Right renal cortex interstitium (tissue), 3 donors: Measurements from ENCODE around the gene MAD1L1. TPM values are rescaled to one million over a fixed set of nuclear protein-coding genes. Genes with fewer than 3 reads are reported as not detected.

Experiments
- DNase-seq, 3 donors: peaks; one replicate each; pipeline ENCODE4 v3.0.0-alpha.2; 2013; ENCODE audit warnings: low read depth in 3 of 3, low spot score in 2 of 3
- polyA plus RNA-seq, 3 donors: library from polyadenylated mRNA; unstranded; fragments of 120-200 nt; gene quantifications; one replicate each; pipeline ENCODE4 v1.2.1, GENCODE V29; 2013; ENCODE audit not compliant: insufficient read length in 3 of 3

Gene MAD1L1
- polyA plus RNA-seq, 3 donors: 22.9 to 26.0 (median 25.1) TPM

DNA sequence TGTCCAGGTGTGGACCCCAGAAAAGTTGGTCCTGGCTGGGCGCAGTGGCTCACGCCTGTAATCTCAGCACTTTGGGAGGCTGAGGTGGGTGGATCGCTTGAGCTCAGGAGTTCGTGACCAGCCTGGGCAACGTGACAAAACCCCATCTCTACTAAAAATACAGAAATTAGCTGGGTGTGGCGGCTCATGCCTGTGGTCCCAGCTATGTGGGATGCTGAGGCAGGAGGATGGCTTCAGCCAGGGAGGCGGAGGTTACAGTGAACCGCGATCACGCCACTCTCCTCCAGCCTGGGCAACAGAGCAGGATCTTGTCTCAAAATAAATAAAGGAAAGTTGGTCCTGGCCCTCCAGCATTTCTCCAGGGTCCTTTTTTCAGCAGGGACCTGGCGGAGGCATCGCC, 10.7 kb upstream of the MAD1L1 start:
- no peak for DNase-seq

DNA sequence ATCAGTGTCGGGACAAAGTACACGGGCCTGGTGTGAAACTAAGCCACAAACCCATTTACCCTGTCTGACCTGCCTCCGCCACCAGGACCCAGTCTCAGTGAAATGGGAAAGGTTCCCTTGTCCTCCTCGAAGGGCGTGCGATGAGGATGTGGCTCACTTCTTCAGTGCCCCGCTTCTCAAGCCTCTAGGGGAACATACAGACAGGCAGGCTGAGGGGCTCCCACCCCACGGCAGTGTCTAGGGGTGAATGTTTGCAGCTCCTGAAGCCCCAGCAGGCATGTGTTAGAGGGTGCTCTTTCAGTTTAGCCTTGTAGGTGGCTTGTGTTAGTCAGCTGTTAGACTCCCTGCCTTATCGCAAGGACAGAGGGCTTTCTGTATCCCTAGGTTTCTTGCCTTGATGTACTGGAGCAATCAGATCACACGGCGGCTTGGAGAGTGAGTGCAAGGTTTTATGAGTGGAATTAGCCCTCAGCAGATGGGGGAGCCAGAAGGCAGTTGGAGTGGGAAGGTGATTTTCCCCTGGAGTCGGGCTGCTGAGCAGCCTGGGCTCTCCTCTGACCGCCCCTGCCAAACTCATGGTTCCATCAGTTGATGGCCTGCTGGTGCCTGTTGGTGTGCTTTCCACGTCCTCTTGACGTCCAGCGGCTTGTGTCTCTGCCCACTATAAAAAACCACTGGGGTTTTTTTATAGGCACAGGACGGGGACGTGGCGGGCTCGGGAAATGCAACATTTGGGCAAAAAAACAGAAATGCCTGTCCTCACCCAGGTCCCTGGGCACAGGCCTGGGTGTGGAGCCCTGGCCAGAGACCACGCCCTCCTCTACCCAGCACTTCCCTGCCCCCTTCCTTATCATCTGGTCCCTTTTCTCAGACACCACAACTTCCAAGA, 10.0 kb upstream of the MAD1L1 start:
- no peak for DNase-seq

DNA sequence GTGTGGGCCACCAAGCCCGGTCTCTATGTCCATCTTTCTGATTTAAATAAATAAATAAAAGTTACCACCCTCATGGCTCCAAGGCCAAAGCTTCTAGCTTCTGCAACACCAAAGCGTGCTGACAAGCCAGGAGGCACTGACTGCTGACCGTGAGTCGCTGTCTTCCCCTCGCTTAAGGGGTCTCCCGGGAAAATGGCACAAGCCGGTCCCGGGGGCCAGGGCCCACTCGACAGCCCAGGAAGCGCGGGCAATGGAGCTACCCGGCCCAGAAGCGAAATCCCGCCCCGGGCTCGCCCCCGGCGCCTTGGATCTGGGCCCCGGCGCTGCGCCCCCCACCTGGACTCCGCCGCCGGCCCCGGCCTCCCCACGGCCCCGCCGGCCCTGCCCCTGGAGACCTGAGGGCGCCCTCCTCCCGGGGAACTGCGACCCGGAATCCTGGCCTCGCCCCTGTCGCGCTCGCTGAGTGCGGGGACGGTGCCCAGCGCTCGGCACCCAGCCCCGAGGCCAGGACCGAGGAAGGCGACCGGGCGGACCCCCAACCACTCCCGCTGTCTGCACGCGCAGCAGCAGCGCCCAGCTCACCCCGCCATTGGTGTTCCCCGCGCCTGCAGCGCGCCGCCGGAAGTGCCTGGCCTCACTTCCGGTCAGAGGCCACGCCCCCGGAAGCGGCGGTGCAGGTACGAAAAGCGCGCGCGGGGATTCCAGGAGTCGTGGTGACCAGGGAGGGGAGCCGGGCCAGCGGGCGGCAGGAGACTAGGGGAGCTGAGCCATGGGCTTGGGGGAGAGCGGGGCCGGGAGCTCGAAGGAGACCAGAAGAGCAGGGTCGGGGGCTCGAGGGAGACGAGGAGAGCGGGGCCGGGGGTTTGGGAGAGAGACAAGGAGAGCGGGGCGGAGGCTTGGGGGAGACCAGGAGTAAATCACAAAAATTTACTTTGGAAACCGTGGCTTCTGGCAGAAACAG, 9.1 kb upstream of the MAD1L1 start, which contains the start of the genes MRM2 and NUDT1:
TSS of gene MRM2 (minus strand) at position 626 of the 961 bp plus-strand sequence. CDS start at position 590, 36 bp downstream.
TSS of gene NUDT1 (plus strand) at position 647 of the 961 bp plus-strand sequence. CDS start 2,349 bp downstream, outside the sequence.
- DNase-seq: peak; percentile 43 to 76 (median 60)

DNA sequence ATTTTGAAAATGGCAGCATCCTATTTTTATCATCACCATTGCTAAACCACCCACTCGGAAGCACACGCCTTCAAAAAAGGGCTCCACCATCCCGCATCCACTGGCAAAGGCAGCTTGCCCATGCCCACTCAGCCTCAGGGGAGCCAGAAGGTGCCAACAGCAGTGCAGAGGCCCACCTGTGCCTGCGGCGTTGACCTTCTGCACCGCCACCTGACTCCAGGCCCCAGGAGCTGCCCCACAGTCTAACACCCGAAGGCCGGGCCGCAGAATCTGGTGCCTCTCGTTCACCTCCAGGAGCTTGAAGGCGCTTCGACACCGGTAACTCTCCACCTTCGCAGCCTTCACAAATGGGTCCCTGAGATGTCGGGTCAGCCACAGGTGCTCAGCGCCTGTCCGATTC, 6.5 kb upstream of the MAD1L1 start:
- DNase-seq: no peak

DNA sequence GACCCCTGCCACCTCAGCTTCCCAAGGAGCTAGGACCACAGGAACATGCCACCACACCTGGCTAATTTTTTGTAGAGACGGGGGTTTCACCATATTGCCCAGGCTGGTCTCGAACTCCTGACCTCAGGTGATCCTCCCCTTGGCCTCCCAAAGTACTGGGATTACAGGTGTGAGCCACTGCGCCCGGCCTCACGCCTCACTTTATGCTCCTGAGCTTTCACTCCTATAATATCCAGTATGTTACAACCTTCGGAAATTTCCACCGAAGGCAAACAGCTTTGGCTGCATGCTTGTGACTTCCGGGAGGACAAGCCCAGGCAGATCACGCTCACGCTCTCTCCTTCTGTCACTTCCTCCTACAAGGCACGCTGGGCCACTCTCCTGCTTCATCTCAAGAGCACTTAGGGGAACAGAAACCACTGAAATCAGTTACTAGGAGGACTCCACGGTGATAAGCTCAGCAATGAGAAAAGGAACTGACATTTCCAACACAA, 4.4 kb upstream of the MAD1L1 start:
- DNase-seq: no peak

DNA sequence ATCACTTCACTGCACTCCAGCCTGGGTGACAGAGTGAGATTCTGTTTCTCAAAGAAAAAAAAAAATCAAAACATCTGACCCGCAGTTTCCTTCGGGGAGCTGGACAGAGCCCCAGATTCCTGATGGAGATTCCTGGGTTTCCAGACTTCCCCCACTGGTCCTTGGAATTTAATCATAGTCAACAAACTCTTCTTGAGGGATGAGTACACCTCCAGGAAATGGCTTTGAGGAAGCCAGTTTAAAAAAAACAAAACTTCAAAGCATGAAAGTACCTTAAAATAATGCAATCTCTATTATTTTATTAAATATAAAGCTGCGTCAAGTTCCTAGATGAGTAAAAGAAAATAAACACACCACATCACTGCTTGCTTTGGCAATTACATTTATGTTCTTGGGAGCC, 1.2 kb upstream of the MAD1L1 start:
- no peak for DNase-seq

DNA sequence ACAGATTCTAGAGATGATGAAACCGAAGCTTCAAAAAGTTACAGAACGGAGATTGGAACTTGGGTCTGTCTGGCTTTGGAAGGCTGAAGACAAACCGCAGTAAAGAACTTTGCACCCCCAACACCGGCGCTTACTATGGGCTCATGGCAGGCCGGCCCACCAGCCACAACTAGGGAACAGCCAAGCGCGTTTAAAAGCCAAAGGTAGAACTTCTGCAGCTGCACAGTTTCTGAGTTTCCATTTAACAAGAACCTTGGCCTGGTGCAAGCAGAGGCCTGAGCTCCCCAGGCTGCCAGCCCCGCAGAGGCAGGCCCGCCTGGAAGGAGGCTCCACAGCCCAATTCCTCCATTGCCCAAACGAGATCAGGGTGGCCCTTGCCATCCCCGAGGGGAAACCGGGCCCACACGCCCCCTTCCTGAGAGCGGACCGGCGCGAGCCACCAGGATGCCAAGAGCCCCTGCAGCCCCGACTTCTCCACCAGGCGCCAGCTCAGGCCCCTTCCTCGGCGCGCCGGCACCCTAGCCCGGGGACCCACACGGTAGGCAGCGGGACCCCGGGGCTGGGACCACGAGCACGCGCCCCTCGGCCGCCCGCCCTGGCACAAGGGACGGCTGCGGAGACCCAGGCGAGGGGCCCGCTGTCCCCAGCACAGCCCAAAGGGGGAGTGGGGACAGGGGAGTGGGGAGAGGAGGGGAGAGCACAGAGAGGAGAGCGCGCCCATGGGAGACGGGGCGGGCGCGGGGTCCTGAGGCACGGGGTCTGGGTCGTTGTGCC, 566 bp downstream of the MAD1L1 start:
- DNase-seq: no peak

DNA sequence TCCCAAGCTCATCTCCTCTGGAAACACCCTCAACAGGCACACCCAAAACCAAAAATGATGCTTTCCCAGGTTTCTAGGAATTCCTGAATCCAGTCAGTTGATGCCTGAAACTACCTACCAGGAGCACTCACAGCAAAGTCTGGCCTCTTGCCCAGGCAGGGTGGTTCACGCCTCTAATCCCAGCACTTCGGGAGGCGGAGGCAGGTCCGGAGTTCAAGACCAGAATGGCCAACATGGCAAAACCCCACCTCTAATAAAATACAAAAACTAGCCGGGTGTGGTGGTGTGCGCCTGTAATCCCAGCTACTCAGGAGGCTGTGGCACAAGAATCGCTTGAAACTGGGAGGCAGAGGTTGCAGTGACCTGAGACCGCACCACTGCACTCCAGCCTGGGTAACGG, 1.9 kb downstream of the MAD1L1 start:
- DNase-seq: no peak

DNA sequence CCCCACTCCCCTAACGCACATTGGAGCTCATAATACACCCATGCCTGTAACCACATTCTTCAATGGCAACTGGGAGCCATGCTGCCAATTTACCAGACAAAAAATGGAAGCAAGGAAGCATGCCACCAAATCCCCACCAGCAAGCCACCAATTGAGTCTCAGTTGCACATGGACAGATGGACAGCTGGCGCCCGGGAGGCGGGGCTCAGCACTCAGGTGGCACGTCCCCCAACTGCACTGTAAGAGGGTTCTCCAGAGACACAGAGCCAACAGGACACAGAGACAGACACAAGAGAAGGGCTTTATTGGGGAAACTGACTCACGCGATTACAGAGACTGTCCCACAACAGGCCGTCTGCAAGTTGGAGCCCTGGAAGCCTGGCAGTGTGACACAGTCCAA, 2.5 kb downstream of the MAD1L1 start:
- no peak for DNase-seq

DNA sequence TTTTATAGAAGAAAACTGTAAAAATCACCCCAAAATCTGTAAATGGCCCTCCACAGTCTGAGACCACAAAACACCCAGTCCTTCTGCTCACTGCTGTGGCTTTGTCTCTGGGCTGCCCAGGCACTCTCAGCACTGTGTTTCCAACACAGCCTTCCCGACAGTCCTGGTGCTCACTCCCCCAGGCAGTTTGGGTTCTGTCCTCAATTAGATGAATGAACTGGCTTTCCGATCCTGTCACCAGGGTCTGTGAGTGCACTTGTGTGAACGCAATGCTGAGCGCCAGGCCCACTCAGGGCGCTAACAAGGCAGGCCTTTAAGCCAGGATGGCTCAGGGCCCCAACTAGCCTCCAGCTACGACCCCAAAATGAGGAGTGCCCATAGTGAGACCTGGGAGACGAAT, 3.3 kb downstream of the MAD1L1 start:
- no peak for DNase-seq

DNA sequence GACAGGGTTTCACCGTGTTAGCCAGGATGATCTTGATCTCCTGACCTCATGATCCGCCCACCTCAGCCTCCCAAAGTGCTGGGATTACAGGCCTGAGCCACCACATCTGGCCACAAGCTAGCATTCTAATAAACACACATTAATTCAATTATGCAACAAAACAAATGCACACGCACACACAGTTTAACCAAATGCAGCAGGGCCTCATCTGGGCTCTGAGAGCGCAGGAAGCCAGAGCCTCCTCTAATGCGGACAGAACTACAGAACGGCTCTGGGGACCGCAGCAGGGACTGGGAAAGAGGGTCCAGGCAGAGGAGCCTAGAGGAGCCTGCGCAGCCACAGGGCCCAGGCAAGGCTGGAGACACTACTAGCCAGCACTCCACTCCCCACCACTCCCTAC, 3.8 kb downstream of the MAD1L1 start:
- DNase-seq: no peak

DNA sequence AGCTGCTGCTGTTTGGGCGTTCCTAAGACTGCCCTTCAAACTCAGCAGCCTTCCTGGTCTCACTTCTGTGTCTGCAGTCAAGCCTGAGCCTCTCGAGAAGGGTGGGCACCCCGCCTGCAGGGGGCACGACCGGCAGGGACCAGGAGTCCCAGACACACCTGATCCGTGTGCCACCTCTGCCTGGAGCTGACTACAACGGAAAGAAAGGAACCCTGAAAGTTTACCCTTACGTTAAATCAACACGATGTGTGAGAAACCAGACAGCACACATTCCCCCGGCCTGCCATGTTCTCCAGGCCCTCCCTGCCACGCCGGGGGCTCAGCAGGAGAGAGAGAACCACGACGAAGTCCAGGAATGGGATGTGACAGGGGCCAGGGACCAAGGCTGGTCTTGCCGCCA, 5.0 kb downstream of the MAD1L1 start:
- DNase-seq: no peak

DNA sequence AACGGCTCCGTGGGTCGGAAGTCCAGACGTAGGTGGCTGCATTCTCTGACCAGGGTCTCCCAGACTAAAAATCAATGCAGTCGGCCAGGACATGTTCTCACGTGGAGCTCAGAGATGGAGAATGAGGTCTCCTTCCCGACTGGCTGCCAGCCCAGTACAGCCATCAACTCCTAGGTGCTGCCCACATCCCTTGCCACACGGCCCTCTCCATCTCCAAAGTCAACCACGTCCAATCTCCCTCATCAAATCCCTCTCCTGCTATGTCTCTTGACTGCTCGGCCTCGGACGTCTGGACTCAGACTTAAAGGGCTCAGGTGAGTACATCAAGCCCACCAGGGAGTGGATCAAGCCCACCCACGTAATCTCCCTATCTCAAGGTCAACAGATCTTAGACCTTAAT, 6.9 kb downstream of the MAD1L1 start:
- DNase-seq: no peak

DNA sequence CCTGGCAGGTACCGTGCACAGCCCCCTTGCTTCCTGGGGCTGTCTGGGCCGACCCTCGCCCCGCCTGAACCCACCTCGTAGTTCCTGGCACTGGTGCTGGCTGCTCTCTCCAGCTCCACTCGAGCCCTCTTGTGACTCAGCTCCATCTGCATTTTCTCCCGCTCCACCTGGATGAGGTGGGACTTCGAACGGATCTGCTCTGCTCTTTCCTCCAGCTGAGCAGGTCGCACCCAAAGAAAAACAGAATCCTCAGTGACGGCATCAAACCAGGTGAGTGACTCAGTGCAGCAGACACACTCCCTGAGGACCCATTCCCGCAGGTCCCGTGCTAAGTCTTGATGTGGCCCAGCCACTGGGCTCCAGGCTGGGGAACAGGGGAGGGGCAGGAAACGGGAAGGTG, 7.4 kb downstream of the MAD1L1 start:
- no peak for DNase-seq

DNA sequence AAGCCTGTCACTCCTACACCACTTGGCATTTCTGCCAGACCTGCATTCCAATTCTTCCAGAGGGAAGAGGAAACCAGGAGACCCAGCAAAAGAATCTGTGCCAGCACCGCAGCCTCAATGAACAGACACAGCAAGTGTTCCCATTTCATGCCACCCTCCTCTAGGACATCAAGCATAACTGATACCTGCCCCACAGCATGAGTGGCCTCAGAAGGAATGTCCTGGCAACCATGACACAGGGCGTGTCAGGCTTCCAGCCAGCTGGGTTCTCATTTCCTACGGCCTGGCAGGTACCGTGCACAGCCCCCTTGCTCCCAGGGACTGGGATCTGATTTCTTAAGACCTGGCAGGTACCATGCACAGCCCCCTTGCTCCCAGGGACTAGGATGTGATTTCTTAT, 7.8 kb downstream of the MAD1L1 start:
- DNase-seq: no peak

DNA sequence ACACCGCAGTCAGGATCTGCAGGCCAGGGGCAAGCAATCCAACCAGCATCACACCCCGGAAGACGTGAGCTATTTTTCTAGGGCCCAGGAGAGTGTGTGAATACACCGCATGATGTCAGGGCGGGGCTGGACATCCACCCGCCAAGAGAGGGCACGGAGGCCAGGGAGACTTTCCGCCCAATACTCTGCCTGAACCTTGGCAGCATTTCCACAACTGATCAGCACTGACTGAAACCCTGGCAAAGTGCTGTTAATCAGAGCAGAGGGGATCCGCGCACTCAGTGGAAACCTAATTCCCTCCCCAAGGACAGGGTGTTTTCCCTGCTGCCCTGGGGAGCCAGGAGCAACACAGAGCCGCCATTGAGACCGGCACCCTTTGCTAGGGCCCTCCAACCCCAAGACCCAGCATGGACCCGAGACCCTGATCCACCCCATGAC, 8.2 kb downstream of the MAD1L1 start:
- no peak for DNase-seq

DNA sequence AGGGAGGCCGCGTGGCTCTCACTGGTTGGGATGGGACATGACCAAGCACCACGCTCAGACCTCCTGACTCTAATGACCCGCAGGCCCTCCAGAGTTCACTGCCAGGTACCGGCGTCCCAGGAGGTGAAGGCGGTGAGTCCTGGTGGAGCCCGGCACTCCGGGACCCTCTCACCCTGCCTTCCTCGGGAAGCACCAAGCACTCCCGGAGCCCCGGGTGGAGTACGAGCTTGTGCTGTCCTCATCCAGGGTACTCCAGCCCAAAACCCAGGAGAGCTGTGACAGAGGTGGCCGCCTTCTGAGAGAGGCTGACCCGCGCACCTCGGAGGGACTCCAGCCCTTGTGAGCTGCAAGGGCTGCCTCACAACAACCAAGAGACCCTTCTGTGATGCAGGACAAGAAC, 9.4 kb downstream of the MAD1L1 start:
- DNase-seq: no peak

DNA sequence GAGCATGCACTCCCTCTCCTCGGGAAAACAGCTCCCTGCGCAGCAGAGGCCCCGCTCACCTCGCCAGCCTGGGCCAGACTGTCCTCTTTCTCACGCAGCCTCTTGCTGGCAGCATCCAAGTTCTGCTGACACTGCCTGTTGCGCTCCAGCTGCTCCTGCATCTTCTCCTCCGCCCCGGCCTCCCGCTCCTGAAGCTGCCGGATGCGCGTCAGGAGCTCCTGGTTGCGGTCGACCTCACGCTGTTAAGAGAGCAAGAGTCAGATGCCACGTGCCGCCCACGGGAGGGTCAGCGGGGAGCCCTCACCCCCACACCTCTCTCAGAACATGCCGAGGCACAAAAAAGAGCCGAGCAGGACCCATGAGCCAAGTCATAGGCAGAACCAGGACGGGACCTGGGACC, 10.2 kb downstream of the MAD1L1 start:
- DNase-seq: no peak

DNA sequence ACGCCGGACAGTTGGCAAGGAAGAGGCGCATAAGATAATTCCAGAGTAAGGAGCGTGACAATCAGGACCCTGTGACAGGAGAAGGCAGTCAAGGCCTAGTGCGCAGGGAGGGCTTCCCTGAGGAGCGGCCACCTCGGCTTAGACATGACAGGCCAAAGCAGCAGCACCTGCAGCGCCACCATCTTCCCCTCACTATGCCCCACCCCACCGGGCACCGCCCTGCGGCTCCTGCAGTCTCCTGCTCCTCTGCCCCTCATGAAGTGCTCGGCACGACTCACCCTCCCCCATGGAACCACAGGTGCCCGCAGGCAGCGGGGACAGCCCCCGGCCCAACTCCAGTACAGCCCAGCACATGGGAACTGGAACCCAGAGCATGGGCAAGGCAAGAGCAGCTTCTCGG, 11.8 kb downstream of the MAD1L1 start:
- no peak for DNase-seq

DNA sequence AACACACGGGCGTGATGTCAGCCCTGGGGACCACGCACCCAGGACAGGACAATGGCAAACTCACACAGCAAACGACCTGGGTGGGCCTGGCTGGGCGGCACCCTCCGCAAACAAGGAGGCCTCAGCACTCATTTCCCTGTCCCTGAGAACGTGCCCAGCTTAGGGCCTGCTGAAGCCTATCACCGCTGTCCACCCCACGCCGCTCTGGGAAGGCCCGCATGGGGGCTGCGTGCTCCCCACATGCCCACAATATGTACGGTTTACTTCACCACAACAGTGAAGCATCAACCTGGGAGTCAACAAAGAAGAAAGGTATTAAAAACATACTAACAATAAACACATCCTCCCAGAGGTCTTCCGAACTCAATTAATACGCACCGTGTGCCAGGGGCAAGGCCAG, 12.2 kb downstream of the MAD1L1 start:
- DNase-seq: no peak
